Eye (tissue), 1 donor: ENCODE data around the gene MAPK7.
A peak's percentile ranks its signal among the peaks of the same experiment; 100 is the strongest.
"Not testable (repeated sequence)": the region's sequence is repeated elsewhere in the genome, so short reads cannot be mapped to it uniquely, and the experiment has no call there.

Experiments used
- DNase-seq: peaks from one replicate; pipeline ENCODE4 v3.0.0-alpha.2; 2015

Gene MAPK7

DNA sequence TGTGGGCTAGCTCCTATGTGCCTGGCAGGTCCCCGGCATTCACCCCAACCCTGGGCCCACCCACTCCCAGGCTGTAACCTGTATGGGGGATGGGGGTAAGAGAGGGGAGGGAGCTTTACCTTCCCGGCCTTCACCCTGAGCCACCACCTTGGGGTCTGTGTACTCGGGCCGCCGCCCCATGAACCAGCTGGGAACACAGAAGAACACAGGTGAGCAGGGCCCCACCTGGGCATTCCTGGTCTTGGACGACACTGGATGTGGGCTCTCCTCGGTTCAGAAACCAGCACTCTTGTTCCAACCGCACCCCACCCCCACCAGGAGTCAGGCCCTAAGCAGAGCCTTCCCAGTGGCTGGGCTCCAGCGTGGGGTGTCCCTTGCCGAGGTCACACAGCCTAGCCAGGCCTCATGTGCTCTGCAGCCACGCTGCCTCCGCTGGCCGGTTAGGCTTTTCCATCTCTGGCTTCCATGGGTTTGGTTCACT, 34.6 kb upstream of the MAPK7 start:
- no peak for DNase-seq

DNA sequence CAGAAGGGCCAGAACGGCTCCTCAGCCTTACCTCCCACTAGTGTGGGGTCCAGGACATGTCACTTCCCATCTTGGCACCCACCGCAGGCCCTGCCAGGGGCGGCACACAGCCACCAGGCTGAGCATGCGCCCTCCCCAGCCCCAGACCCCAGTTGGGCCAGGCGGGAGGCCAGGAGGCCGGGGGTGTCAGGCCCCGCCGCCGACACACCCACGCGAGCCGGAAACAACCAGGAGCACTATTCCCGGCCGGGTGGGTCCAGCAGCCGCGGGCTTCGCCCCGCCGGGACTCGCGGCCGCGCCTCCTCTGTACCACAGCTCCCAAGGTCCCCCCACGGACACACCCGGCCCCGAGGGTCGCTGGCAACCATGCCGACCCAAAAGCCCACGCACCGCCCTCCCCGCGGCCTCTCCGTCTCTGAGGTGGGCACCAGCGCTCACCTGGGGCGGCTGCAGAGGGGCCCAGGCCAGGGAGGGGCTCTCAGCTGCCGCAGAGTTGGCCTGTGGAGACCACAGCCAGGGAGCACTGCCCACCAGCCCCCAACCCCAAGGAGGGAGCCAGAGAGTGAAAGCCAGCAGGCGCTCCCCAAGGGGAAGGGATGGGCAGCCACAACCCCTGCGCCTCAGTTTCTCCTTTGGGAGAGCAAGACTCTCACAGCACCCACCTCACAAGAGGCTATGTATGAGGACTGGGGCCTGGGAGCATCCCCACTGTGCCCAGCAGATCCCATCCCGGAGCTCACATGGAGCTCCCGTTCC, 33.8 kb upstream of the MAPK7 start:
- DNase-seq: no peak

GRCh38 chr17:19345067-19345460, 33.2 kb upstream of the MAPK7 start:
- DNase-seq: no peak

DNA sequence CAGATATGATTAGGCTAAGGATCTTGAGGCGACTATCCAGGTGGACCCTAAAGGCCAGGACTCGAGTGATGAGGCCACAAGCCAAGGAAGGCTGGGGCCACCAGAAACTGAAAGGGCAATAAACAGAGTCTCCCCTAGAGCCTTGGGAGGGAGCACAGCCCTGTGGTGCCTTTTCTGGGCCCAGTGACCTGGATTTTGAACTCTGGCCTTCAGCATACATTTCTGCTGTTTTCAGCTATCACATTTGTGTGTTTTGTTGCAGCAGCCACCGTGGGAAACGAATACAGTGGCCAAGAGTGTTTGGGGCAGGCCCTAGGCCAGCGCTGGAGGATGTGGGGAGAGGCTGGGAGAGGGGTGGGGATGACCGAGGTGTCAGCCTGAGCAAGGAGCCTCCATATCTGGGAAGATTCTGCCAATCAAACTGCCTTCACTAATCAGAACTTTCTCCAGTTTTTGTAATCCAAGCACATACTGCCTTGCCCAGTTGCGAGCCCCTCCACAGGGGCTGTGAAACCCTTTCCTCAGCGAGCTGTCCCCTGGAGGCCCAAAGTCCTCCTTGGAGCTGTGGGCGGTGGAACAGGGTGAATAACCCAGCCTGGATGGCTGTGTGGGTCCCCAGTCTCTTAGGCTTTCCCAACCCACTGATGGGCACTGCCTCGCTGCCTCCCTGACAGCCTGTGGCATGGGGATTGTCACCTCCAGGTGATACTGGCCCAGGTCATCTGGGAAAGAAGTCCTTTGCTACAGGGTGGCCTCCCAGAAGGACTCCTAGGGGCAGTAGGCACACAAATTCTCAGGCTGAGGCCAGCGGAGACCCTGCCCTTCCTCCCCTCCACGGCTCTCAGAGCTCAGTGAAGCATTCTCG, 32.6 kb upstream of the MAPK7 start:
- DNase-seq: no peak

- DNase-seq: no peak
These were observed 31.7 kb upstream of the MAPK7 start for GRCh38 chr17:19346351-19347255.

GRCh38 chr17:19347323-19348080, 30.8 kb upstream of the MAPK7 start:
- no peak for DNase-seq

DNA sequence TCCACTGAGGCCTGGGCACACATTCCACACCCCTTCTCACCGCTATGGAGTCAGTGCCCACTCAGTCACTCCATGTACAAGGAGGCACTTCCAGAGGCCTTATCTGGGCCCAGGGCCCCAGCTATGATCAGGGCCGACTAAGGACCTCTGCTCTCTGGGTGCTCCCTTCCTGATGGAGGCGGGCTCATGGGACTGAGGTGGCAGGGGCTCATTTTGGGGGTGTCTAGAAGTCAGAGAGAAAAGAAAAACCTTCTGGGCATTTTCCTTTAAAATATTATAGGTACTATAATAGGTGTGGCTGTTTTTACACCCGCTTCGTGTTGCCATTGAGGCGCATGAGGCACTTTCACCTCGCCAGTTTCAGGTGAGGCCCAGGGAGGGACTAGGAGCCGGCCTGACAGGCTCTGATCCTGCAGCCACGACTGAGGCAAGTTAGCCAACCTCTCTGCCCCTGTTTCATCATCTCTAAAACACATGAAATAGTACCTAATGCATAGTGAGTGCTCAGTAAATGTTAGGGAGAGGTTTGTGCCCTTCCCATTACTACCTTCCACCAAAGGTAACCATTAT, 30.1 kb upstream of the MAPK7 start:
- DNase-seq: no peak

DNA sequence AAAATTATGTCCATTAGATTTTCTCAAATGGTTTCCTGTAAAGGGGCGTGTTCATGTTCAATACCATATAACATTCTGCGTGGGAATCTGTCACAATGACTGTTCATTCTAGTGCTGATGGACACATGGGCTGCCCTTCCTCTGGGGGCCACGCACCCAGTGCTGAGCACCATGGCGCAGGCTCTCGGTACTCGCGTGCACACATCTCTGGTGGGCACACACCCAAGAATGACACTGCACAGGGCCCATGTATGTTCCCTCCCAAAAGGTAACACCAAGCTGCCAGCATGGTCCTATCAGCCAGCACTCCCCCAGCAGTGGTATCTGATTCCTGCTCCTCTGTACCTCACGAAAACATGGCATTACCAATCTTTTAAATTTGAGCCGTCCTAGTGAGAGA, 29.5 kb upstream of the MAPK7 start:
- no peak for DNase-seq

- not testable (repeated sequence) for DNase-seq
These were observed 24.9 kb upstream of the MAPK7 start for GRCh38 chr17:19353401-19353800.

- no peak for DNase-seq
These were observed 23.6 kb upstream of the MAPK7 start for GRCh38 chr17:19354748-19355147.

GRCh38 chr17:19357351-19357750, 20.9 kb upstream of the MAPK7 start:
- DNase-seq: no peak

DNA sequence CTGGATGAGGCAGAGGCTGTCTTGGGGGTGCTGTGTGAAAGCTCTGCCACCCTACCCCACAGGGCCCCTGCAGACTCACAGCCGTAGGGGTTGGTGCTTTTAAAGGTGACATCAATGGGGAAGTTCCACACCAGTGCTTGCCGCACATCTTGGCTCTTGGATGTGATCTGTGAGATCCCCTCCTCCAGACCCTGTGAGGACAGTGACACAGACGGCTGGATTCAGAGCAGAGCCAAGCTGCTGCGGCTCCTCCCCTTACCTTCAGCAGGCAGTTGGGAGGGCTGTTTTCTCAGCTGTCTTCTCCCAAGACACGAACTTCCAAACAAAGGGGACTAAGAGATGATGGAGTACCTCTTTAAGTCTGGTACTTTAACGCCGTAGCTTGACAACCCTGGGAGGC, 20.5 kb upstream of the MAPK7 start:
- DNase-seq: no peak

GRCh38 chr17:19359151-19359550, 19.1 kb upstream of the MAPK7 start:
- no peak for DNase-seq

DNA sequence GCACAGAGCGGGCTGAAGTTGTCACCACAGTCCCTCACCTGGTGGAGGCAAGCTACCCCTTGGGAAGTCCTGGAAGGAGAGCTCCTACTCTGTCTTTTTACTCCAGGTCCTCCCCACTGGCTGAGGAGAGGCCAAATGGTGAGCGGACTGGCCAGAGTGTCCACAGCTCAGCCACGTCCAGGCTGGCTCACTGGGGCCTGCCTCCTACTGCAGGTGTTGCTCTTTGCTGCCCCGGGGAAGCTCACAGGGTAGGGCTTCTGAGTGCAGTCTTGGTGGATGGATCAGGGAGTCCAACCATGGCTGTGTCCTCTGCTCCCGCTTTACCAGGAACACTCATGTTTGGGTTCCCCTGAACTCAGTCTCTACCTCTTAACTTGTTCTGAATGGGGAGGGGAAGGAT, 18.4 kb upstream of the MAPK7 start:
- DNase-seq: no peak

GRCh38 chr17:19360772-19361171, 17.5 kb upstream of the MAPK7 start:
- DNase-seq: no peak

DNA sequence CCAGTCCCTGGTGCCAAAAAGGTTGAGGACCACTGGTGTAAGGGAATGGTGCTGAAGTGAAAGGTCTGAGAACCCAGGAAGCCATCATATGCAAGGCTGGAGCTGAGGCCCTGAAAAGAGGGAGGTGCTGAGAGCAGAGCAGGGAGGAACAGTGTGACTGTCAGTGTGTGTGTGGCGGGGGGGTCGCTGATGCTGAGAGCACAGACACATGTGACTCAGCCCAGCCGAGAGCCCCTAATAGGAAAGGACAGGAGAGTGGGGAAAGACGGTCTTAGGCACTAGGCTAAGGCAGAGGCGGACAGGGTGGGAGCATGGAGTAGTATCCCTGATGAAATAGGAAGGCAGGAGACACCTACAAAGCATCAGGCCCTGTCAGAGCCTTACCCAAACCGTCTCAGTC, 17.0 kb upstream of the MAPK7 start:
- DNase-seq: no peak

DNA sequence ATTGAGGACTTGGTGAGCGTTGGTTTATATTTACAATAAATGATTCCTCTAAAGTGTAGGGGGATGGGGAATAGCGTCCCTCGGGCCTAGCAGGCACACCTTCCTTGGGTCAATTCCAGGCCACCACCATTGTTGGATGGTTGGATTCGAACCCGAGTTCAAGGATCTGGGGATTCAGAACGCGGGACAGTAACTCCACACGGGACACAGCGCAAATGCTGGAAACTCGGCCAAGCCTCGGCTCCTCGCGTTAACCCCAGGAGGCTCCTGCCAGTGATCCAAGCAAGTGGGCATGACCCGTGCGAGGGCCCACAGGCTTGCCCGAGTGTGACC, 16.4 kb upstream of the MAPK7 start:
- no peak for DNase-seq

DNA sequence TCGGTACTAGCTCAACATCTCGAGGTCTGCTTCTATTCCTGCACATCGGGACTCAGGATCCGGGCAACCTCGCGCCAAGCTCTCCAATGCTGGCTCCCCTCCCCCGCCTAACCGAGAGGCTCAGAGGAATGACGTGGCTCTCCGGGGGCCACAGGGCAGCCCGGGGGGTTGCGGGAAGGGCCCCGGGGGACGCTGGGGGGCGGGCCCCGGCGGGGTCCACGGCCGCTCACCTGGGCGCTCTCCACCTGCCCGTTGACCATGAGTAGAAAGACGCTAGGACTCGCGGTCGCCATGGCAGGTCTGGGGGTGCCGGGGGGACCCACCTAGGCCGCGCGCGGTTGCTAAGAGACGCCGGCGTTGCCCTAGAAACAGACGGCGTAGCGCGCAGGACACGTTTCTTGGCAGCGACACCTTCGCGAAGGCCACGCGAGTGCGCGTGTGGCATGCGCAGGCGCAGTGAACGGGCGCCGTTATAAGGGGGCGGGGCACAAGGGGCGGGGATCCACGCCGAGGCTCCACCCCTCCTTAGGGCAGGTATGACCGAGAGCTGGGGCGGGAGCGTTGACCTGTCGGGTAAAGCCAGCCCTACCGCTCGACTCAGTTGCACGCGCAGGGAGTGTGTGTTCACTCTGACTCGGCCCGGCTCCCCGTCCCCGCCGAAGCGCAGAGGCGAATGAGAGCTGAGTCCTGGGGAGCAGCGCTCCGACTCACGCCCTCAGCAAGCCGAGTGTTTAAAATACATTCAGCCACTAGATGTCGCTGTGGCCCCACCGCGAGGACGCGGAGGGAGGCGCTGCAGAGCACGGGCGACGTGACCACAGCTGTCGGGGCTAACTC, 15.8 kb upstream of the MAPK7 start, which contains the start of gene B9D1:
TSS of gene B9D1 (minus strand) at position 447 of the 837 bp plus-strand sequence. CDS start at position 293, 154 bp downstream.
- peak; percentile 99 for DNase-seq

GRCh38 chr17:19363114-19363438, 15.2 kb upstream of the MAPK7 start:
- no peak for DNase-seq

DNA sequence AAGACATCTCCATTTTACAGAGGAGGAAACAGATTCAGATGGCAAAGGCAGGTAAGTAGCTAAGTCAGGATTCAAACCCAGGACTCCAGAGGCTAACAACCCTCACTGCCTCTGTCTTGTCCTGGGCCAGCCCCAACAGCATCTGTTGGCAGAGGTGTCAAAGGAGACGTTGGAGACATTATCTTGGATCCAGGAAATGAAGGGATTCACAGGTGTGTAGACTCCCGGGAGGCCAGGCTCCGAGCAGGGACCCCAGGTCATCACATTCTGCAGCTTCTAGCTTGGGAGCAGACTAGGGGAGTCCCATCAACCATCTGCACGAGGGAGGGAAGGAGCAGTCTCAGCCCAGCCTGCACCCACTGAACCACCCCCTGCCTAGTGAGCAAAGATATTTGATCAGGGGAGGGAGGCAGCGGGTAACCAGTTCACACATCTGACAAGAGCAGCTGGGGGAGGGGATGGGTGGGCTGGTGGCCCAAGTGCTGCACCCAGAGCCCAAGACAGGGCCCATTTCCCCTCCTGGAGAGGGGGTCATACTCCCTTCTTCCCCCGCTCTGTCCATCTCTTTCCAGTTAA, 14.8 kb upstream of the MAPK7 start:
- DNase-seq: no peak
